HG03060 (cell line): ENCODE measurements around the gene PAPSS2.
"Not testable (repeated sequence)": the region's sequence is repeated elsewhere in the genome, so short reads cannot be mapped to it uniquely, and the experiment has no call there.

Source experiments
- ATAC-seq: cut with Tn5 transposase; IDR thresholded peaks from one replicate; pipeline ENCODE4 v1.9.1; 2021; ENCODE audit warnings: low read depth, moderate number of reproducible peaks; ENCODE audit not compliant: unreplicated experiment

Gene PAPSS2

GRCh38 chr10:87642486-87642885 is 17.2 kb upstream of the PAPSS2 start:
- no peak for ATAC-seq

GRCh38 chr10:87642988-87643387 is 16.7 kb upstream of the PAPSS2 start:
- no peak for ATAC-seq

- ATAC-seq, result no peak
Observed at GRCh38 chr10:87643920-87644319, 15.8 kb upstream of the PAPSS2 start.

GRCh38 chr10:87644500-87644899 is 15.2 kb upstream of the PAPSS2 start:
- not testable (repeated sequence) for ATAC-seq

- ATAC-seq, result no peak
Observed at GRCh38 chr10:87646192-87646909, 13.3 kb upstream of the PAPSS2 start.

GRCh38 chr10:87646935-87647334 is 12.7 kb upstream of the PAPSS2 start:
- ATAC-seq, result no peak

- no peak for ATAC-seq
Observed at GRCh38 chr10:87650838-87651589, 8.7 kb upstream of the PAPSS2 start.

- no peak for ATAC-seq
Observed at GRCh38 chr10:87651801-87652200, 7.9 kb upstream of the PAPSS2 start.

GRCh38 chr10:87652261-87652660 is 7.4 kb upstream of the PAPSS2 start:
- no peak for ATAC-seq

- ATAC-seq, result no peak
Observed at GRCh38 chr10:87654212-87654611, 5.5 kb upstream of the PAPSS2 start.

GRCh38 chr10:87656431-87657072 is 3.1 kb upstream of the PAPSS2 start:
- ATAC-seq, result no peak

GRCh38 chr10:87657371-87657770 is 2.3 kb upstream of the PAPSS2 start:
- no peak for ATAC-seq

GRCh38 chr10:87658321-87658795 is 1.3 kb upstream of the PAPSS2 start:
- no peak for ATAC-seq

GRCh38 chr10:87658858-87659555 is 671 bp upstream of the PAPSS2 start:
- ATAC-seq, result no peak

- ATAC-seq, result no peak
Observed at GRCh38 chr10:87660484-87661133, 931 bp downstream of the PAPSS2 start.

GRCh38 chr10:87661861-87662785 is 2.4 kb downstream of the PAPSS2 start:
- ATAC-seq, result no peak

- no peak for ATAC-seq
Observed at GRCh38 chr10:87664276-87664701, 4.6 kb downstream of the PAPSS2 start.

- no peak for ATAC-seq
Observed at GRCh38 chr10:87667493-87667892, 7.8 kb downstream of the PAPSS2 start.
